Brain microvascular endothelial cell (primary cell): ENCODE data around the gene TSSK6.

Experiments used
- DNase-seq: peaks from one replicate; pipeline ENCODE4 v3.0.0-alpha.2; 2020
- H3K27ac ChIP-seq: fragments of 250-450 bp; sonication (Bioruptor Pico); 2 replicates; pipeline ENCODE4 v1.5.1; 2020; ENCODE audit warnings: mild to moderate bottlenecking, moderate library complexity
- H3K27me3 ChIP-seq: fragments of 250-450 bp; sonication (Bioruptor Pico); replicated peaks from 2 replicates; pipeline ENCODE4 v1.5.1; 2020; ENCODE audit warnings: mild to moderate bottlenecking
- H3K36me3 ChIP-seq: fragments of 250-450 bp; sonication (Bioruptor Pico); replicated peaks from 2 replicates; pipeline ENCODE4 v1.5.1; 2020; ENCODE audit warnings: mild to moderate bottlenecking
- H3K4me3 ChIP-seq: 2 replicates; pipeline ENCODE4 v1.5.1; 2011; ENCODE audit warnings: low read depth, mild to moderate bottlenecking, control low read depth, low read length, moderate library complexity
- in situ Hi-C: cut with HindIII; loops from 2 replicates; pipeline ENCODE4 v1.10.0; 2017; ENCODE audit warnings: low sequenced_read_pairs, low pct_ligation_motif_present
- TF ChIP-seq, protein P1 (sequence below): IDR thresholded peaks from 2 replicates; pipeline ENCODE4 v1.5.1; 2011; ENCODE audit warnings: low read depth, mild to moderate bottlenecking, moderate library complexity, low read length, control low read depth, inconsistent platforms; ENCODE audit errors: missing control alignments

The TSSK6 gene

DNA sequence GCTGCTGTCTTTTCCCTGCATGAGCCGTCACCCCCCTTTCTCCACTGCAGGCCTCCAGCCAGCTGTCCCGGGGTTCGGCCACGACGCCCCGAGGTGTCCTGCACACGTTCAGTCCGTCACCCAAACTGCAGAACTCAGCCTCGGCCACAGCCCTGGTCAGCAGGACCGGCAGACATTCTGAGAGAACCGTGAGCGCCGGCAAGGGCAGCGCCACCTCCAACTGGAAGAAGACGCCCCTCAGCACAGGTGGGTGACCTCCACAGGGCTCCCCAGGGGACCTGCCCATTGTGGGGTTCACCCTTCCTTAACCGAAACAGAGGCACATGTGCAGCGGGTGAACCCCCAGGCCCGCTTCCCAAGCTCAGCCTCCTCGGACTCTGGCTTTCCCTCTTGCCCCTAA is 13.1 kb downstream of the TSSK6 start:
- in situ Hi-C loops, result no loop called here
- no peak for DNase-seq
- Histone ChIP-seq H3K36me3 (peaks cover 83% of the 10 kb centered on the region), H3K27me3 (no peaks in the 10 kb centered on the region), H3K4me3 (no peak overlapping the region), H3K27ac (no peak overlapping the region)
- TF ChIP-seq, protein P1, sequence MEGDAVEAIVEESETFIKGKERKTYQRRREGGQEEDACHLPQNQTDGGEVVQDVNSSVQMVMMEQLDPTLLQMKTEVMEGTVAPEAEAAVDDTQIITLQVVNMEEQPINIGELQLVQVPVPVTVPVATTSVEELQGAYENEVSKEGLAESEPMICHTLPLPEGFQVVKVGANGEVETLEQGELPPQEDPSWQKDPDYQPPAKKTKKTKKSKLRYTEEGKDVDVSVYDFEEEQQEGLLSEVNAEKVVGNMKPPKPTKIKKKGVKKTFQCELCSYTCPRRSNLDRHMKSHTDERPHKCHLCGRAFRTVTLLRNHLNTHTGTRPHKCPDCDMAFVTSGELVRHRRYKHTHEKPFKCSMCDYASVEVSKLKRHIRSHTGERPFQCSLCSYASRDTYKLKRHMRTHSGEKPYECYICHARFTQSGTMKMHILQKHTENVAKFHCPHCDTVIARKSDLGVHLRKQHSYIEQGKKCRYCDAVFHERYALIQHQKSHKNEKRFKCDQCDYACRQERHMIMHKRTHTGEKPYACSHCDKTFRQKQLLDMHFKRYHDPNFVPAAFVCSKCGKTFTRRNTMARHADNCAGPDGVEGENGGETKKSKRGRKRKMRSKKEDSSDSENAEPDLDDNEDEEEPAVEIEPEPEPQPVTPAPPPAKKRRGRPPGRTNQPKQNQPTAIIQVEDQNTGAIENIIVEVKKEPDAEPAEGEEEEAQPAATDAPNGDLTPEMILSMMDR, result no peak

DNA sequence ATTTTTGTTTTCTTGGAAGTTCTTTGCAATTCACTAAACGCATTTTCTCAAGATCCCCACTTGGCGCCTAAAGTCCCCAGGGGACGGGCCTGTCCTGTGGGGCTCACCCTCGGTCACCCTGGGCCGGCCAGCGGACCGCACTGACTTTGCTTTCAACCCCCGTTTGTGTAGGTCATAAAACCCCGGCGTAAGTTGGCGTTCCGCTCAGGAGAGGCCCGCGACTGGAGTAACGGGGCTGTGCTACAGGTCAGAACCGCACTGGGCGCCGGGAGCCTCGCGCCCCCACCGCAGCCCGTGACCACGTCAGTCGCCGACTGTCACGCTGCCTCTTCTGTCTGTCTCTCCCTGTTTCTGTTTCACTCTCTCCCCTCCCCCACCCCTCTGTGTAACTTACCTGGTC is 13.6 kb downstream of the TSSK6 start:
- H3K36me3 ChIP-seq, result peaks cover 83% of the 10 kb centered on the region
- DNase-seq, result no peak
- no peak overlapping the region for H3K4me3 ChIP-seq
- TF ChIP-seq, protein P1, result no peak
- H3K27ac ChIP-seq, result no peak overlapping the region
- in situ Hi-C loops, result no loop called here
- no peaks in the 10 kb centered on the region for H3K27me3 ChIP-seq

GRCh38 chr19:19500975-19501644 is 14.2 kb downstream of the TSSK6 start:
- Histone ChIP-seq H3K27me3 (no peaks in the 10 kb centered on the region), H3K4me3 (no peak overlapping the region), H3K36me3 (peaks cover 88% of the 10 kb centered on the region), H3K27ac (no peak overlapping the region)
- TF ChIP-seq, protein P1, result no peak
- in situ Hi-C loops, result no loop called here
- no peak for DNase-seq

GRCh38 chr19:19499272-19499995 is 15.9 kb downstream of the TSSK6 start:
- TF ChIP-seq, protein P1, result no peak
- Histone ChIP-seq H3K36me3 (peaks cover 78% of the 10 kb centered on the region), H3K27me3 (no peaks in the 10 kb centered on the region), H3K27ac (no peak overlapping the region), H3K4me3 (no peak overlapping the region)
- in situ Hi-C loops, result no loop called here
- DNase-seq, result no peak

DNA sequence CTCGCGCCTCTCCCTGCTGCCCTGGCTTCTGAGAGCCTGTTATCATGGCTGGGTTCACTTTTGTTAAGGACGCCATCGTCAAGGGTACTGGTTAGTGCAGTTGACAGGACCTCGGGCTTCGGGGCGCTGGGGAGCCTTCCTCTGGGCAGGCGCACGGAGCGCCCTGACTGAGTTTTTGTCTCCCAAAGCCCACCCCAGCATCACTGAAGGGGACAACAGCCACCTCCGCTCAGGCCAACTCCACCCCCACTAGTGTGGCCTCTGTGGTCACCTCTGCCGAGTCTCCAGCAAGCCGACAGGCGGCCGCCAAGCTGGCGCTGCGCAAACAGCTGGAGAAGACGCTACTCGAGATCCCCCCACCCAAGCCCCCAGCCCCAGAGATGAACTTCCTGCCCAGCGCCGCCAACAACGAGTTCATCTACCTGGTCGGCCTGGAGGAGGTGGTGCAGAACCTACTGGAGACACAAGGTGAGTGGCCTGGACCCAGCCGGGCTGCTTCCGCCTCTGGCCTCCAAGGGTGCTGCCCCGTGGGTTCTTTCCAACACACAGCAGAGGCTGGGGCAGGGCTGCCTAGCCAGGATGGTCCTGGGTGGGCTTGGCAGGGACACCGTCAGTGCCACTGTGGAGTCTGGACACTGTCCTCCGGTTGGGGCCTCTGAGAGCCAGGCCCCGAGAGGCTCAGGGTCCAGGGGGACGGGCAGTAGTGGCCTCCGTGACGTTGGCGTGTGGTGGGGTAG is 16.9 kb downstream of the TSSK6 start:
- in situ Hi-C loops, result no loop called here
- Histone ChIP-seq H3K4me3 (no peak overlapping the region), H3K27me3 (no peaks in the 10 kb centered on the region), H3K36me3 (peaks cover 75% of the 10 kb centered on the region), H3K27ac (no peak overlapping the region)
- TF ChIP-seq, protein P1, result no peak
- DNase-seq, result no peak
